Peyer's patch (tissue), 4 donors: Measurements from ENCODE around the gene FLCN.

Source experiments
- CTCF ChIP-seq, 6 experiments: fragments of 450-650 bp in 4 of 6; fragments of 200-600 bp in 2 of 6; sonication (generic) in 1 of 6; IDR thresholded peaks; one replicate each; pipeline ENCODE4 v1.5.1; 2017 to 2019; ENCODE audit warnings: antibody characterized with exemption in 6 of 6, mild to moderate bottlenecking in 3 of 6, moderate library complexity in 1 of 6
- POLR2A ChIP-seq, 2 donors: fragments of 450-650 bp; IDR thresholded peaks; one replicate each; pipeline ENCODE4 v1.5.1; 2017; ENCODE audit warnings: antibody characterized with exemption in 2 of 2, mild to moderate bottlenecking in 2 of 2, moderate library complexity in 2 of 2

GRCh38 chr17:17216776-17217175 is 20.2 kb downstream of the FLCN start:
- TF ChIP-seq CTCF (IDR thresholded peaks at IDR 0.05) (no peak), POLR2A (IDR thresholded peaks at IDR 0.05) (no peak)
